Measurements from ENCODE around the gene TOR1B.

GRCh38 chr9:129845373-129845772 is 42.4 kb downstream of the TOR1B start:
- TF ChIP-seq CTCF (IDR thresholded peaks at IDR 0.05) (no peak), EZH2 (IDR thresholded peaks at IDR 0.05; ENCODE audit: borderline replicate concordance, insufficient read depth, low read depth, low read length, poor library complexity, severe bottlenecking) (no peak)
